GM13976 (cell line): ENCODE results near the gene MKRN2OS.

Experiments
- DNase-seq: peaks from one replicate; pipeline ENCODE4 v3.0.0; 2012; ENCODE audit warnings: low spot score
- CTCF ChIP-seq: IDR thresholded peaks from 2 replicates; pipeline ENCODE4 v1.5.1; 2012; ENCODE audit warnings: borderline replicate concordance, mild to moderate bottlenecking; ENCODE audit not compliant: insufficient read depth; ENCODE audit errors: extremely low read depth, missing control alignments, control extremely low read depth
- in situ Hi-C: fragments of 300-500 bp; cut with MboI; formaldehyde crosslinking; loops from one replicate; pipeline ENCODE4 v1.12.0; 2022; ENCODE audit warnings: low sequenced_read_pairs, mixed read lengths, inconsistent platforms; ENCODE audit not compliant: unreplicated experiment

Gene MKRN2OS

GRCh38 chr3:12579905-12580304, 34.6 kb upstream of the MKRN2OS start:
- DNase-seq: no peak
- in situ Hi-C loops: no loop called here
- TF ChIP-seq CTCF: no peak

GRCh38 chr3:12579456-12579855, 34.2 kb upstream of the MKRN2OS start:
- TF ChIP-seq CTCF: no peak
- in situ Hi-C loops: no loop called here
- DNase-seq: no peak

GRCh38 chr3:12578742-12579141, 33.4 kb upstream of the MKRN2OS start:
- no peak for DNase-seq
- in situ Hi-C loops: no loop called here
- no peak for TF ChIP-seq CTCF

GRCh38 chr3:12577379-12577778, 32.1 kb upstream of the MKRN2OS start:
- no peak for TF ChIP-seq CTCF
- in situ Hi-C loops: no loop called here
- no peak for DNase-seq

- no peak for DNase-seq
- TF ChIP-seq CTCF: no peak
- in situ Hi-C loops: no loop called here
Observed at GRCh38 chr3:12574661-12575060, 29.4 kb upstream of the MKRN2OS start.

- in situ Hi-C loops: no loop called here
Observed at GRCh38 chr3:12574131-12574530, 28.8 kb upstream of the MKRN2OS start.

More at GRCh38 chr3:12574131-12574530, 28.8 kb upstream of the MKRN2OS start:
- TF ChIP-seq CTCF: no peak
- DNase-seq: no peak
